ENCODE data around the gene PRTFDC1.
"Not testable (repeated sequence)": the region's sequence is repeated elsewhere in the genome, so short reads cannot be mapped to it uniquely, and the experiment has no call there.

DNA sequence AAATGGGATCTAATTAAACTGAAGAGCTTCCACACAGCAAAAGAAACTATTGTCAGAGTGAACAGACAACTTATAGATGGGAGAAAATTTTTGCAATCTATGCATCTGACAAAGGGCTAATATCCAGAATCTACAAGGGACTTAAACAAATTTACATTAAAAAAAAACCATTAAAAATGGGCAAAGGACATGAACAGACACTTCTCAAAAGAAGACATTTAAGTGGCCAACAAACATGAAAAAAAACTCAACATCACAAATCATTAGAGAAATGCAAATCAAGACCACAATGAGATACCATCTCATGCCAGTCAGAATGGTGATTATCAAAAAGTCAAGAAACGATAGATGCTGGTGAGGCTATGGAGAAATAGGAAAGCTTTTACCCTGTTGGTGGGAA is 32.8 kb downstream of the PRTFDC1 start:
- TF ChIP-seq, protein P1, sequence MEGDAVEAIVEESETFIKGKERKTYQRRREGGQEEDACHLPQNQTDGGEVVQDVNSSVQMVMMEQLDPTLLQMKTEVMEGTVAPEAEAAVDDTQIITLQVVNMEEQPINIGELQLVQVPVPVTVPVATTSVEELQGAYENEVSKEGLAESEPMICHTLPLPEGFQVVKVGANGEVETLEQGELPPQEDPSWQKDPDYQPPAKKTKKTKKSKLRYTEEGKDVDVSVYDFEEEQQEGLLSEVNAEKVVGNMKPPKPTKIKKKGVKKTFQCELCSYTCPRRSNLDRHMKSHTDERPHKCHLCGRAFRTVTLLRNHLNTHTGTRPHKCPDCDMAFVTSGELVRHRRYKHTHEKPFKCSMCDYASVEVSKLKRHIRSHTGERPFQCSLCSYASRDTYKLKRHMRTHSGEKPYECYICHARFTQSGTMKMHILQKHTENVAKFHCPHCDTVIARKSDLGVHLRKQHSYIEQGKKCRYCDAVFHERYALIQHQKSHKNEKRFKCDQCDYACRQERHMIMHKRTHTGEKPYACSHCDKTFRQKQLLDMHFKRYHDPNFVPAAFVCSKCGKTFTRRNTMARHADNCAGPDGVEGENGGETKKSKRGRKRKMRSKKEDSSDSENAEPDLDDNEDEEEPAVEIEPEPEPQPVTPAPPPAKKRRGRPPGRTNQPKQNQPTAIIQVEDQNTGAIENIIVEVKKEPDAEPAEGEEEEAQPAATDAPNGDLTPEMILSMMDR (IDR thresholded peaks at IDR 0.05): not testable (repeated sequence)
- not testable (repeated sequence) for TF ChIP-seq POLR2A (IDR thresholded peaks at IDR 0.05)

All from esophagus squamous epithelium (tissue), 4 donors.